Ecto neural progenitor cell (in vitro differentiated cells): ENCODE data around the gene CLDN19.

Experiments
- DNase-seq: peaks from one replicate; pipeline ENCODE4 v3.0.0-alpha.2; 2018; ENCODE audit warnings: low spot score

The CLDN19 gene

DNA sequence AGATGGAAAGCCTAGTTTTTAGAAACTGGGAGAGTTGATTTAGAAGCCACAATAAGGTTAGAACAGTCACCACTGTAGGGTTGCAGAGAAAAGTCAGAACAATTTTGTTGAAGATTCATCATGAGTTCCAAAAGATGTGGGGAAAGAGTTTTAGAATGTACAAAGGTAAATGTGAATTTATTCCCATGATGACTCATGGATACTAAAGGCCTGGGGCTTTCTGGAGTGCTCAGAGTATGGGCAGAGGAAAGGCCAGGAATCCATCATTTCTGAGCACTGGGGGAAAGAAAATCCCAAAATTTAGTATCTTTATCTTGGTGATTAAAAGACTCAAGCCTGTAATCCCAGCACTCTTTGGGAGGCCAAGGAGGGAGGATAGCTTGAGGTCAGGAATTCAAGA lies 40.0 kb downstream of the CLDN19 start:
- no peak for DNase-seq

DNA sequence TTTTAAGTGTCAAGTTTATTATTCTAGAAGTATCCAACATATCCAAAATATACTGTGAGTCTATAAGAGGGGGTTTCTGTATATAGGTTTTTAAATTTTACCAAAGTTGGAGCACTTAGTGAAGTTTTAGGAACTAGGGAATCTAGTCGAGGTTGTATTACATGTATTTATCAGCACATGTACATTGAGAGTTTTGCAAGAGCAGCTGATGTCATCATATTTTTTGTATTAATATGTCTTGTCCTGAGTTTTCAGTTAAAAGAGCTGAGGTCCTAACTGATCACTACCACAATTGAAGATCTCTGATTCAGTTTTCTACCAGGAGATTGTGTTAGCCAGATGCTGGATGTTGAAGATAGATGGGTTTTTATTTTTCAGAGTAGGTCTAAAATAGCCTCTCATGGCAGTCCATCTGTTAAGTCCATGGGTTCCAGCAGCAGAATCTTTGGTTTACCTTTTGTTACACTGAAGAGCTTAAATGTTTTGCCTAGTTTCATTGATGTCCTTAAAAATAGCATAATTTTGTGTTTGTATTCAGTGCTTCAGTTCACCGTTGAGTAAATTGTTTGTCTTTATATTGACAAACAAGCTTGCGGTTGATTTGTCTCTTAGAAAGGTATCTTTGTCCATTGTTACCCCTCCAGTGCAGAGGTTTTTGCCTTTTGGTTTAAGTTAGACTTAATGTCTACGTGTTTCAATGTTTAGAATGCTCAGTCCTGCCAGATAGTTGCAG lies 41.8 kb downstream of the CLDN19 start:
- no peak for DNase-seq

DNA sequence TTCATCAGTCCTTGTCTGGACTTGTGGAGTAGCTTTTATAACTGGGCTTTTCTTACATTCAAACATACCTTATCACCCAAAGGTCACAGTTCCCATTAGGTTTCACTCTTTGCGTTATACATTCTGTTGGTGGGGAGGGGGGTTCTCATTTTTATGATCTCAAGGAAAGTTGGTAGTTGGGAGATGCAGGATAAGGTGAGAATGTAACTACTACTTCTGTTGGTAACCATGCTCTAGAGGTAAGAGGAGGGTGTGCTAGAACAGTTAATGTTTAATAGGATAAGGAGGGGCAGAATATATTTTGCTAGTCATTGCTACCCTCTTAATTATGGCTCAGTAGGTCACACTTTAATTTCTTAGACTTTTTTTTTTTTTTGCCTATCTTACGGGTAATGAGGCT lies 47.1 kb downstream of the CLDN19 start:
- no peak for DNase-seq

DNA sequence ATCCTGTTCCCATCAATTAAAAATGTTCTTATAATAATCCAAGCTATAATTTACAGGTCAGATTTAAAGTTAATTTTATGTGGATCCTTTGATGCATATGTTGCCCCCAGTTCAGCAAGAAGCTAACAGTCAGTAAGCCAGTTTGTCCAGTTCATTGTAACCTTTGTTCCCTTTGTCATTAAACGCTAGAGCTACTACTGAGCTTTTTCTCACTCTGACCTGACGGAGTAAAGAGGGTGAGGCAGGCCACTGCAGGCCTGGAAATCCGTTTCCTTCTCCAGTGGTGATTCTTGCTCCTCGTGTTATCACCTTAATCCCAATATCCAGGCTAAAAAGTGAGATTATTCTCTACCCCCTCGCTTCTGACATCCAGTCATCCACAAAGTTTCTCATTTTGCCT lies 47.6 kb downstream of the CLDN19 start:
- DNase-seq = no peak

DNA sequence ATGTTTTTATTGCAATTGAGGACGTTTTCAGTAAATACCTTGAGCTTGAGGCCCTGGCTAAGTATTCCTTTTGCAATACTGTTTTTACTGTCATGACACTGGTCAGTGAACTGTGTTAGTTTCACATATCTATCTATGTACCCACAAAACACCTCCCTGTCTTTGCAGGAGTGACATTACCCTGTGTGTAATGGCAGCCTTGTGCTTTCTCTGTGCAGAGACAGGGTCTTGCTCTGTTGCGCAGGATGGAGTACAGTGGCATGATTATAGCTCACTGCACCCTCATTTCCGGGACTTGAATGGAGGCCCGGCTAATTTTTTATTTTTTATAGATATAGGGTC lies 48.9 kb downstream of the CLDN19 start:
- no peak for DNase-seq

DNA sequence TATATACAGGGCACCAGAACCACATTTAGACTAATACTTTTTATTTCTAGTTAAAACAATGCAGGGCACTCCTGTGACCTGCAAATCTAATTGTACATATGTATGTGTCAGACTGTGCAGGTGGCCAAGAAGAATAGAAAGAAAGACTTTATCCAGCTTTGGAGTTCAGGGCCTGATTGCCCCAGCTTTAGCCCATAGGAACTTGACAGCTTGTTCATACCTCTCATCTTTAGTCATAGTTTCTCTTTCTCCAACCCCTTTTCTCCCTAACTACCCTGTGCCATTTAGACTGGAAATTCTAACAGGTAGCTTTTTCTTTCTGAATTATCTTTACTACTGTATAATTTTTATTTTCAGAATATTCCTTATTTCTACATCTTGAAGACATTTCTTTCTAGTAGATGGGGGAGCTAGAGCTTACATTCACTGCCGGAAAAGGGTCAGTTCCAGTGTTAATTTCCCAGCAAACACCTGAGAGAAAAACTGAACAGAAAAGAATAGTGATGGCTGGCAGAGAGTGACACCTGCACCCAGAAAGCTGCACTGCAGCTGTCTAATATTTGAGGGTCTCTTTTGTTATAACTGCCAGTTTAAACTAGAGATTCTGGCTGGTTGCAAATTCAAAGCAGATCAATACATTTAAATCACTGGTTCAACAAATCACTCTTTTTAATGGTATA lies 49.4 kb downstream of the CLDN19 start:
- DNase-seq = no peak

DNA sequence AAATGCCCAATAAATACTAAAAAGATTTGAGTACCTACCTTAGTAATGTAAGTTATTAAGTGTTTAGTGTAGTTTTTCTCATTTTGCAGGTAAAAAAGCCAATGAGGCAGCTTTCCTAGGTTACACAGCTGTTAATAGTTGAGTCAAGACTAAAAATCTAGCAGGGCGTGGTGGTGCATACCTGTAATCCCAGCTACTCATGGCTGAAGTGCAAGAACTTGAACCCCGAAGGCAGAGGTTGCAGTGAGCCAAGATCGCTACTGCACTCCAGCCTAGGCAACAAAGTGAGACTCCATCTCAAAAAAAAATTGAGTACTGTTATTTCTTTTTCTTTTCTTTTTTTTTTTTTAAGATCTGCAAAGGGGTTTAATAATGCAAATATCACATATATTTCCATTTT lies 50.1 kb downstream of the CLDN19 start:
- DNase-seq = no peak

DNA sequence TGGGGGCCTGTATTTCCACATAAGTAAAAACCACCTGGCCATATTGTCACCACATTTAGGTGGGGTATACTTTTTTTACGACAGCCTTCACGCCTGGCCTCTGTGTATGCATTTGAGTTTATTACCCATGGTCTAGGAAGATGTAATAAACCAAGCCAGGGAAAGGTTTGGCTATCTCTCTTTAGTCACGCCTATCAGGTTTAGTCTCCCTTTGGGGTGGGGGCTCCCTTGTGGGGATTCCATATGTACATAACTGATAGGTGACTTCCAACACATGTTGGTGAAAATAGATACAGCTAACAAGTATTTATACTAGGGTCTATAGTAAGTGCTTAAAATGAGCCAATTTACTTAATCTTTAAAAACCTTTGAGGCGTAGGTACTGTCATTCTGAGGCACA lies 53.6 kb downstream of the CLDN19 start:
- DNase-seq = no peak

DNA sequence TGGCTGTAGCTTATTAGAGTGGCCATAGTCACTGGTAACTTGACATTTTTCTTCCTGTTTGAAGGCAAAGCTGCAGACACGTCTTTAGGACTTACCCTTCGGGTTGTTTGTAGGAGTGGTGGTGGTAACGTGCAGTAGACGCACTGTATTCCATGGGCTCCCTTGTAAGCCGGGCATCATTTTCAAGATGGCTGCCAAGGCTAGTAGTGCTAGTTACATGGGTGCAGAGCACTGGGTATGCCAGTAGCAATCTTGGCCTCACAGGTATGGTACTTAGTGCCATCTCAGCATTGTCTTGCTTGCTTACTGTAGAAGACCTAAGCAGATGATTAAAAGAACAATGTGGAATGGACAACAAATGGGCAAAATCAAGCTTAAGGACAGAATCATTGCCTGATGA lies 55.9 kb downstream of the CLDN19 start:
- DNase-seq = no peak
